KOPT-K1 (cell line): ENCODE measurements around the gene CTDSP2.
"Not testable (repeated sequence)": the region's sequence is repeated elsewhere in the genome, so short reads cannot be mapped to it uniquely, and the experiment has no call there.

Experiments used
- H3K27ac ChIP-seq: fragments of 200-600 bp; sonication (generic); 2 replicates; pipeline ENCODE4 v1.5.1; 2016; ENCODE audit warnings: antibody characterized with exemption, mild to moderate bottlenecking, low read depth, low read length; ENCODE audit not compliant: poor library complexity, severe bottlenecking
- H3K36me3 ChIP-seq: fragments of 200-600 bp; sonication (generic); 2 replicates; pipeline ENCODE4 v1.5.1; 2017; ENCODE audit warnings: antibody characterized with exemption, mild to moderate bottlenecking, low read length, moderate library complexity; ENCODE audit not compliant: insufficient read depth
- H3K9me3 ChIP-seq: fragments of 200-600 bp; sonication (generic); 2 replicates; pipeline ENCODE4 v1.5.1; 2017; ENCODE audit warnings: antibody characterized with exemption, low read length, mild to moderate bottlenecking; ENCODE audit not compliant: insufficient read depth, poor library complexity, severe bottlenecking

Gene CTDSP2

GRCh38 chr12:57781801-57782200 lies 64.7 kb downstream of the CTDSP2 start:
- peaks cover 29% of the 10 kb centered on the region for H3K36me3 ChIP-seq
- H3K27ac ChIP-seq, result peak overlapping the region; percentile 72
- no peaks in the 10 kb centered on the region for H3K9me3 ChIP-seq

- Histone ChIP-seq H3K27ac (peak overlapping the region; percentile 72), H3K36me3 (peaks cover 23% of the 10 kb centered on the region), H3K9me3 (no peaks in the 10 kb centered on the region)
These were observed 65.3 kb downstream of the CTDSP2 start for GRCh38 chr12:57781244-57781643.

GRCh38 chr12:57780284-57780897 lies 66.1 kb downstream of the CTDSP2 start:
- peak overlapping the region; percentile 72 for H3K27ac ChIP-seq

GRCh38 chr12:57779736-57780135 lies 66.8 kb downstream of the CTDSP2 start:
- no peaks in the 10 kb centered on the region for H3K9me3 ChIP-seq
- H3K36me3 ChIP-seq, result peaks cover 9% of the 10 kb centered on the region
- H3K27ac ChIP-seq, result no peak overlapping the region

More at GRCh38 chr12:57780284-57780897, 66.1 kb downstream of the CTDSP2 start:
- peaks cover 15% of the 10 kb centered on the region for H3K36me3 ChIP-seq
- H3K9me3 ChIP-seq, result no peaks in the 10 kb centered on the region

- H3K36me3 ChIP-seq, result no peaks in the 10 kb centered on the region
These were observed 68.6 kb downstream of the CTDSP2 start for GRCh38 chr12:57777911-57778310.

GRCh38 chr12:57777367-57777766 lies 69.2 kb downstream of the CTDSP2 start:
- Histone ChIP-seq H3K36me3 (no peaks in the 10 kb centered on the region), H3K27ac (no peak overlapping the region), H3K9me3 (no peaks in the 10 kb centered on the region)

More at GRCh38 chr12:57777911-57778310, 68.6 kb downstream of the CTDSP2 start:
- Histone ChIP-seq H3K27ac (no peak overlapping the region), H3K9me3 (no peaks in the 10 kb centered on the region)

- H3K9me3 ChIP-seq, result no peaks in the 10 kb centered on the region
- H3K36me3 ChIP-seq, result no peaks in the 10 kb centered on the region
- no peak overlapping the region for H3K27ac ChIP-seq
These were observed 70.3 kb downstream of the CTDSP2 start for GRCh38 chr12:57776247-57776587.

GRCh38 chr12:57775563-57776246 lies 70.8 kb downstream of the CTDSP2 start:
- H3K27ac ChIP-seq, result no peak overlapping the region
- H3K36me3 ChIP-seq, result peaks cover 3% of the 10 kb centered on the region; the same call in 1 of the 2 replicates
- no peaks in the 10 kb centered on the region for H3K9me3 ChIP-seq

- Histone ChIP-seq H3K27ac (no peak overlapping the region), H3K36me3 (peaks cover 10% of the 10 kb centered on the region; the same call in 1 of the 2 replicates), H3K9me3 (no peaks in the 10 kb centered on the region)
These were observed 71.5 kb downstream of the CTDSP2 start for GRCh38 chr12:57775044-57775443.

GRCh38 chr12:57774634-57775033 lies 71.9 kb downstream of the CTDSP2 start:
- not testable (repeated sequence) for H3K9me3 ChIP-seq, H3K27ac ChIP-seq
- H3K36me3 ChIP-seq, result peaks cover 14% of the 10 kb centered on the region; the same call in 1 of the 2 replicates

GRCh38 chr12:57772429-57773322 lies 73.9 kb downstream of the CTDSP2 start, which contains the start of gene EEF1AKMT3:
EEF1AKMT3 (plus strand) TSS chr12:57772614; CDS start chr12:57772725, 111 bp downstream.
- Histone ChIP-seq H3K9me3 (no peaks in the 10 kb centered on the region), H3K27ac (peak within 1 kb of the TSS; percentile 75), H3K36me3 (peaks cover 34% of the 10 kb centered on the region)

GRCh38 chr12:57771873-57772428 lies 74.6 kb downstream of the CTDSP2 start, which contains the start of gene METTL1:
METTL1 (minus strand) TSS chr12:57772105; CDS start chr12:57772083, 22 bp downstream.
- Histone ChIP-seq H3K27ac (peak within 1 kb of the TSS; percentile 75), H3K9me3 (no peaks in the 10 kb centered on the region), H3K36me3 (peaks cover 39% of the 10 kb centered on the region)

GRCh38 chr12:57771236-57771872 lies 75.2 kb downstream of the CTDSP2 start:
- Histone ChIP-seq H3K27ac (peak overlapping the region; percentile 75), H3K36me3 (peaks cover 39% of the 10 kb centered on the region), H3K9me3 (no peaks in the 10 kb centered on the region)

- Histone ChIP-seq H3K27ac (peak overlapping the region; percentile 75), H3K36me3 (peaks cover 39% of the 10 kb centered on the region), H3K9me3 (no peaks in the 10 kb centered on the region)
These were observed 75.8 kb downstream of the CTDSP2 start for GRCh38 chr12:57770734-57771133.
